NT2/D1 (cell line): ENCODE measurements around the gene FOXI2.

ENCODE experiments used
- DNase-seq: peaks from one replicate; pipeline ENCODE4 v3.0.0-alpha.2; 2011; ENCODE audit warnings: low read depth, low spot score
- H3K27me3 ChIP-seq: 2 replicates; pipeline ENCODE4 v1.6.0; 2011; ENCODE audit warnings: mild to moderate bottlenecking; ENCODE audit not compliant: insufficient read length, insufficient read depth
- H3K36me3 ChIP-seq: 2 replicates; pipeline ENCODE4 v1.6.1; 2011; ENCODE audit warnings: mild to moderate bottlenecking, low read length, mixed read lengths; ENCODE audit not compliant: insufficient read depth, insufficient read length
- H3K4me1 ChIP-seq: 2 replicates; pipeline ENCODE4 v1.5.1; 2011; ENCODE audit not compliant: insufficient read depth, insufficient read length
- H3K4me3 ChIP-seq: 2 replicates; pipeline ENCODE4 v1.5.1; 2011; ENCODE audit warnings: low read depth; ENCODE audit not compliant: insufficient read length
- H3K9ac ChIP-seq: 2 replicates; pipeline ENCODE4 v1.6.0; 2011; ENCODE audit warnings: low read depth; ENCODE audit not compliant: insufficient read length
- H3K9me3 ChIP-seq: 2 replicates; pipeline ENCODE4 v1.5.1; 2011; ENCODE audit warnings: mild to moderate bottlenecking, low read length; ENCODE audit not compliant: insufficient read depth
- SUZ12 ChIP-seq: IDR thresholded peaks from 2 replicates; pipeline ENCODE4 v1.6.1; 2011; ENCODE audit not compliant: insufficient read length, insufficient read depth; ENCODE audit errors: extremely low read depth
- YY1 ChIP-seq: IDR thresholded peaks from 2 replicates; pipeline ENCODE4 v1.6.1; 2011; ENCODE audit not compliant: insufficient read length, insufficient read depth
- ZNF274 ChIP-seq: IDR thresholded peaks from 2 replicates; pipeline ENCODE4 v1.6.1; 2011; ENCODE audit warnings: mild to moderate bottlenecking, low read depth, low read length

Gene FOXI2

GRCh38 chr10:127736915-127737562 lies at the start of gene FOXI2:
Gene FOXI2 (plus strand): TSS chr10:127737185. CDS start chr10:127737274, 89 bp downstream.
- peak within 1 kb of the TSS; percentile 76 for H3K9ac ChIP-seq
- H3K9me3 ChIP-seq, result no peaks in the 10 kb centered on the region
- H3K4me1 ChIP-seq, result peaks cover 5% of the 10 kb centered on the region
- peak within 1 kb of the TSS; percentile 54 for H3K4me3 ChIP-seq
- H3K27me3 ChIP-seq, result peaks cover 60% of the 10 kb centered on the region
- DNase-seq, result peak; percentile 44
- TF ChIP-seq YY1, result no peak
- TF ChIP-seq SUZ12, result no peak
- no peak for TF ChIP-seq ZNF274
- peaks cover 3% of the 10 kb centered on the region for H3K36me3 ChIP-seq

DNA sequence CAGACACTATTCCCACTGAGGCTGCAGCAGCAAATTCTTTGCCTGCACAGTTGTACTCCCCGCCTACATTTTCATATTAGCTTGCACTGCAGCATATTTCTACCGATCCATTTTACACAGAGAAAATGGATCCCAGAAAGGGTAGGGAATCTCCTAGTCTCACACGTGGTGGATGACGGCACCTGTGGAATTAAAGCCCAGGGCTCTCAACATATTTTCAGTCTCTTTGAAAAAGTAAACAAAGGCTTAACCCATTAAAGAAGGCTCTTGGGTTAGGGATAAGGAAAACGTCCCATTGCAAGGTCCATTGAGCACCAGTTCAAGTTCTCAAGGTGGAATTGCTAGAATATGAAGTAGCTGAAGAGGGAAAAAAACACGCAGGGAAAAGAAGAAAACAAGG lies 49.4 kb upstream of the FOXI2 start:
- H3K36me3 ChIP-seq, result no peaks in the 10 kb centered on the region
- H3K4me3 ChIP-seq, result no peak overlapping the region
- no peaks in the 10 kb centered on the region for H3K9me3 ChIP-seq
- H3K27me3 ChIP-seq, result no peaks in the 10 kb centered on the region
- H3K9ac ChIP-seq, result no peak overlapping the region
- no peak for TF ChIP-seq YY1
- no peak for TF ChIP-seq ZNF274
- TF ChIP-seq SUZ12, result no peak
- H3K4me1 ChIP-seq, result no peaks in the 10 kb centered on the region
- no peak for DNase-seq

DNA sequence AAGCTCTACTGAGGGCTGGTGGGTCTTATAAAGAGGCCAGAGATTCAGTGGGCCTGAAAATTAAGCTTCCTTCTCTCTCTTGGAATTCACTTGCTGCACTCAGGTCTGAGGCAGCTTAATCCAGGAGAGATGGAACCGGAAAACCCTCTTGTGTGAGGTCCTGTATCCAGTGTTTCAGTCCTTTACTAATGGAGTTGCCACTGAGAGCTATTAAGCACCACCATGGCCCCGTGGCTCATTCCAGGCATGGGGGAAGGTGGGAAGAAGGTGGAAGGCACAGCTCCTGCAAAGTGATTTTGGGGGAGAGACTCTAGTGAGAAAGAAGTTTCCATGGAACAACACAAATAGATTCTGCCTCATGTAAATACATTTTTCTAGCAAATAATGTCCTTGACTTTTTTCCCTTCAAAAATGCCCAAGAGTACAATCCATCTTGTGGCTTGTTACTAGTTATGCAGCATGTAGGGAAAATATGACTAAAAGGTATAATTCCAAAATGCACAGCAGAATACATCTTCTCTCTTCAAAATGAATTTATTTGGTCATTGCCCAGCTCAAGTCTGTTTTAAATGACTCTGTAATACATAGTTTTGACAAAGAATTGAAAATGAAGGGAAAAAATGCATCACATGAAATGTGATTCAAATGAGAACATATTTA lies 46.7 kb upstream of the FOXI2 start:
- Histone ChIP-seq H3K4me3 (no peak overlapping the region), H3K9ac (no peak overlapping the region), H3K9me3 (no peaks in the 10 kb centered on the region), H3K4me1 (no peaks in the 10 kb centered on the region), H3K27me3 (no peaks in the 10 kb centered on the region), H3K36me3 (no peaks in the 10 kb centered on the region)
- peak; percentile 60 for DNase-seq
- TF ChIP-seq SUZ12, result no peak
- TF ChIP-seq ZNF274, result no peak
- TF ChIP-seq YY1, result no peak

DNA sequence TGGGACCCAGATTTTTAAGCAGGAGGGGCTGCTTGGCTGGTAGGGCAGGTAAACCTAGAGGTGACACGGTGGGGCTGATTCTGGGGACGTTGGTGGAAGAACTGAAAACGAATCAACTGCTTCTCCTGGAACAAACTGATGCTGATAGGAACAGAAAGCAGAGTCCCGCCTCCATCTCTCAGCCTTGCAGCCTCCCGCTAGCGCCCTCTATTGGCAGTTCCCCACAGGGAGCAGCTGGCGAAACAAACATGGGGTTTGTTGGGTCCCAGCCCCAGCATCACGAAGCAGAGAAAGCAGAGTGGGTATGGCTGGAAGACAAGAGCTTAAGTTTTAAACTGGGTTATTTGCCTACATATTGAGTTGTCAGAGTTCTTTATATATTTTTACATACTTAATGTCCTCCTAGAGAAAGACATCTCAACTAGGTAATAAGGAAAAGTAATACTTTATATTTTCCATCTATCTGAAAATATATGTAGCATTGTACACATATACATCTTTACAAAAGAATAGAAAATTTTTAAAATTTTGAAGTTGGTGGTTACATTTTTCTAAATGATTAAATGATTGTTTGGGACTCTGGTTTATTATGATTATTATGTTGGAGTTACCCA lies 42.3 kb upstream of the FOXI2 start:
- Histone ChIP-seq H3K9ac (no peak overlapping the region), H3K4me3 (no peak overlapping the region), H3K36me3 (no peaks in the 10 kb centered on the region), H3K4me1 (no peaks in the 10 kb centered on the region), H3K27me3 (no peaks in the 10 kb centered on the region), H3K9me3 (no peaks in the 10 kb centered on the region)
- no peak for TF ChIP-seq ZNF274
- TF ChIP-seq SUZ12, result no peak
- TF ChIP-seq YY1, result no peak
- DNase-seq, result peak; percentile 66

DNA sequence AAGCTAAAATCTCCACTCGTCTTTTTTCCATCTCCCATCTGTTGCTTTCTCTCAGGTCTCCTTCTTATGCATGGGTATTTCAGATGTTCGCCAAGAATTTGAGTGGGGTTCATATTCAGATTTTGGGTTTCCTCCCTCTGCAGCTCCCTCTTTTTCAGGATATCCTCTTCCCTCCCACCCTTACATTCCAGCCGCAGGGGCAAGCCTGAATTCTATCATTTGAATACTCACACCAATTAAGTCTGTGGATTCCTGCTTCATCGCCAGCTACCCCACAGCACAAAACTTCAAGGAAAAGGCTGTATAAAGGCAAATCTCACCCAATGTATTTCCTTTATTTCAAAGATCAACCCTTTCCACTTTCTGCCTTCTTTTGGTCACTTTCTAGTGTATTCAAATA lies 41.6 kb upstream of the FOXI2 start:
- Histone ChIP-seq H3K4me3 (no peak overlapping the region), H3K9me3 (no peaks in the 10 kb centered on the region), H3K9ac (no peak overlapping the region), H3K27me3 (no peaks in the 10 kb centered on the region), H3K4me1 (no peaks in the 10 kb centered on the region), H3K36me3 (no peaks in the 10 kb centered on the region)
- no peak for TF ChIP-seq ZNF274
- peak; percentile 18 for DNase-seq

GRCh38 chr10:127698886-127699285 lies 38.1 kb upstream of the FOXI2 start:
- TF ChIP-seq ZNF274, result no peak
- no peak for TF ChIP-seq YY1
- TF ChIP-seq SUZ12, result no peak
- Histone ChIP-seq H3K4me1 (no peaks in the 10 kb centered on the region), H3K9ac (no peak overlapping the region), H3K4me3 (no peak overlapping the region), H3K27me3 (no peaks in the 10 kb centered on the region), H3K36me3 (no peaks in the 10 kb centered on the region), H3K9me3 (no peaks in the 10 kb centered on the region)
- no peak for DNase-seq

- Histone ChIP-seq H3K9ac (no peak overlapping the region), H3K36me3 (no peaks in the 10 kb centered on the region), H3K4me1 (no peaks in the 10 kb centered on the region), H3K27me3 (no peaks in the 10 kb centered on the region), H3K4me3 (no peak overlapping the region), H3K9me3 (no peaks in the 10 kb centered on the region)
- no peak for TF ChIP-seq SUZ12
- no peak for TF ChIP-seq ZNF274
- TF ChIP-seq YY1, result no peak
- DNase-seq, result no peak
Measured at GRCh38 chr10:127699311-127699710, 37.7 kb upstream of the FOXI2 start.
